Measurements from ENCODE around the gene TIMM44.

Gene TIMM44, protein sequence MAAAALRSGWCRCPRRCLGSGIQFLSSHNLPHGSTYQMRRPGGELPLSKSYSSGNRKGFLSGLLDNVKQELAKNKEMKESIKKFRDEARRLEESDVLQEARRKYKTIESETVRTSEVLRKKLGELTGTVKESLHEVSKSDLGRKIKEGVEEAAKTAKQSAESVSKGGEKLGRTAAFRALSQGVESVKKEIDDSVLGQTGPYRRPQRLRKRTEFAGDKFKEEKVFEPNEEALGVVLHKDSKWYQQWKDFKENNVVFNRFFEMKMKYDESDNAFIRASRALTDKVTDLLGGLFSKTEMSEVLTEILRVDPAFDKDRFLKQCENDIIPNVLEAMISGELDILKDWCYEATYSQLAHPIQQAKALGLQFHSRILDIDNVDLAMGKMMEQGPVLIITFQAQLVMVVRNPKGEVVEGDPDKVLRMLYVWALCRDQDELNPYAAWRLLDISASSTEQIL

DNA sequence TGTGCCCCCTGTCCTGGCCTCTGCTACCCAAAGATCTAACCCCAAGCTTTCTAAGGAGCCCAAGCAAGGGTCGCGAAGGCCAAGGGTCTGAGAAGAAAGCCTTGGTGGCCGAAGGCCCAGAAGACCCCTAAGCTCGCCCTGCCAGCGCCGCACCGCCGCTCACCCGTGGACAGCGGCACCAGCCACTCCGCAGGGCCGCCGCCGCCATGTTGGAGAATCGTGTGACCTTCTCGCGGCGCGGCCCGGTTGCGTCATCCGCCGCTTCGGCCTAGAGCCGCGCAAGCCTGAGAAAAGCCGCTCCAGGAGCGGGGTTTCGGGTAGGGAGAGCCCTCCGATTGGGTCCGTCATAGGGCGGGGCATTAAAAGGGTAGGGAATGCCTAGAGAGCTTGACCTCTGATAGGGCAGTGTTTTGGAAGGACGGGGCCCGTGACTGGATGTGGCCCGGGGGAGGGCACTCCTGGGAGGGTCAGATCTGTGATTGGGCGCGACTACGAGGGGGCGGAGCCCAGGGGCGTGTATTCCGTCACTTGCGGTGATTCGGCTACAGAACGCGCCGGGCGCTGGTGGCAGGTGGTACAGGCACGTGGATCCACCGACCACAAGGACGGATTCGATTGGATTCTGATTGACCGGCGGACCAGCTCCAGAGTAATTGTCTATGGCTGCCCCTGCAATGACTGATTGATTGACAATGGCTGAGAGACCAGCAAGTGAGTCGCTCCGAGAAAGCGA is at the start of gene TIMM44:
Gene TIMM44 (minus strand): TSS at position 223 of the 733 bp plus-strand sequence. CDS start 15 bp downstream, at position 208.
- DNase-seq (ENCODE audit: low read depth): peak; percentile 100

- DNase-seq (ENCODE audit: low read depth): no peak
These were observed 49.1 kb upstream of the TIMM44 start for GRCh38 chr19:7992575-7992974.

DNA sequence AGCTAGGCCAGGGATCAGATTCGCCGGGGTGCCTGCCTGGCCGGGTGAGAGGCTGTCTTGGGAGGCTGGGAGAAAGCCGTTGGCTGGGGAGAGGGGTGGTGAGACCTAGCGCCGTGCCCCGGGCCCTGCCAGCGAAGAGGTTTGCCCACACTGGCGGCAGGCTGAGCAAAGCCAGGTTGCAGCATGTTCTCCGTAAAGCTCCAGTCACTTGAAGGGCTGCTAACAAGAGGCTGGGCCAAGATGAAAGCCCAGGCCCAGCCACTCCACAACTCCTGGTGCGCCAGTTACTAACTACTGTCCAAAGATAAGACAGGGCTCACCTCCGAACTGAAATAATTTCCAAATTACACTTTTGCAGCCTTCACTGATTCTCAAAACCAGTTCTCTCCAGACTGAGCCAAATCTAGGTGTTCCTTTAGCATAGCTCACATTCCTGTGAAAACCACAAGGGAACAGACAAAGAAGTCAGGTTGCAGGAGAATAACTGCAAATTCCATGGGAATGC is 45.7 kb upstream of the TIMM44 start:
- no peak for DNase-seq (ENCODE audit: low read depth)

DNA sequence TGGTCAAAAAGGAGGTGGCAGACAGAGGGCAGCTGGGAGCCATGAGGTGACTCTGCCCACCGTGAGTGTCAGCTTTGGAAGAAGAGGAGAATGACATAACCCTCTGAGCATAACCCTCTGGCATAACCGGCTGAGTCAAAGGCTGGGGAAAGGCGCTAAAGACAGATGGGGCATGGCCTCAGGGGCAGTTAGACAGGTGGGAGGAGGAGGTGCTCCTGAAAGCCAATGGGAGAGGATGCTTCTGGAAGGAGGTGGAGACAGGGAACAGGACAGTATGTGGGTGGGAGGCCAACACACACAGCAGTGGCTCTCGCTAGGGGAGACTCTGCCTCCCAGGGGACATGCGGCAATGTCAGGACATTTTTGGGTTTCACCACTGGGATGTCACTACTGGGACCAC is 44.8 kb upstream of the TIMM44 start:
- peak; percentile 47 for DNase-seq (ENCODE audit: low read depth)

- peak; percentile 31 for DNase-seq (ENCODE audit: low read depth)
These were observed 43.8 kb upstream of the TIMM44 start for GRCh38 chr19:7987114-7987768.

DNA sequence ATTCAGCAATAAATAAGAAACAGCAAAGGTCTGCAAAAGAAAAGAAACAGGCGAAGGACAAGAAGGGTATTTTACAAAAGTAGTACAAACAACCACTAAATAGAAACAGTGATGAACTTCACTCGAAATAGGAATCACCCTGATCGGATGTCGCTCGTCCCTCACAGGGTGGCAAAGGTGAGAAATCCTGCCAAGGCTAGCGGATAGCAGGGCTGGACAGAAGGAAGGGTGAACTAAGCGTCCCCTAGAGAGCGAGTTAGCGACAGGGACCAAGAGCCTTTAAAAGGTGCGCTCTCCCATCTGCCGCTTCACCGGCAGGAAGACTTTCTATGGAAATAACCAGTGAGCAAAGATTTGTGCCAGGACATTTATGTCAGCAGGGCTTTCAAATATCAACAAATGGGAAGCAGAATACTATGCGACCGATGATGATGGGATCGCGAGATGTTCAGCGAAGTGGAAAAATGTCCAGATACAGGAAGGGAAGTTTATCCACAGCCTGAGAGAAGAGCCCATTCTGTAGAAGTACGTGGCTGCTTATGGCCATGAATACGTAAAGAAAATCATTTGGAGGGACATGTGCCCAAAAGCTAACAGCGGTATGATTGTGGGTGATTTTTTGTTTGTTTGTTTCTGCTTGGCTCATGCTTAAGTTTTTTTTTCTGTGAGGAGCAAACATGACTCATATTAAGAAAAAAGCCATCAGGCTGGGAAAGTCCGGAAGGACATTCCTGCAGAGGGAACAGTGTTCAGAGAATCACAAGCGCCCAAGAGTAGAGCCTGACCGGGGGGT is 43.1 kb upstream of the TIMM44 start:
- DNase-seq (ENCODE audit: low read depth): peak; percentile 84

GRCh38 chr19:7985481-7985911 is 42.0 kb upstream of the TIMM44 start:
- DNase-seq (ENCODE audit: low read depth): no peak

DNA sequence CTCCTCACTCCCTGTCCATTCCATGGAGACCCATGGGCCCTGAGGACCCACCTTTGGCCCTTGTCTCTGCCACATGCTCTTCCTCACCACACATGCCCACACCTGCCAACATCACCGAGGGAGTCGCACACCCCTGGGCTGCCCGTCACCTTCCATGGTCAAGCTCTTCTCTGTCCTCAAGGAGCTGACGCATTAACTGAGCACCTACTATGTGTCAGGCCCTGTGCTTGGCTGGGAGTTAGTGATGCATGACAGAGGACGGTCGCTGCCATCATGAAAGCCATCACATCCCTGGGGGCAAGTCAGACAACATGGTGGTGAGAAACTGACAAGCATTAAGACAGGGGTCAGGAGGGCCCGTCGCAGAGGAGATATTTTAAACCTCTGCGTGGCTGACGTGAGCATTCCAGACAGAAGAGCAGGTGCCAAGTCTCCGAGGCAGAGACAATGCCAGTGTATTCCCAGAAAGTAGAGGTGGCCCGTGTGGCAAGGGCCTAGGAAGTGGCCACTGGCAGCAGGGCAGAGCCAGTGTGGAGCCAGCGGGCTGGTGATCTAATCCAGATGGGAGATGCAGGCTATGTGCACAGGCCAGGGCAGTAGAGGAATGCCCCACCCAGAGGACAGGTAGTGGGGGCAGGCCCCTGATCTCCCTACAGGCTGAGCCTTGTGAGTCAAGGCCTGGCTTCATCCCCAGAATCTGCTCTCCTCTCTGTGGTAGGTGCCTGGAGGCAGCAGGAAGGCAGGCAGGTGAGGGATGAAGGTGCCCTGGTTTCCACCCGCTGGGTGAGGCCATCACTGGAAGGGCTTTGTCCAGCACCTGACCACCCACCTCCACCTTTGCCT is 40.8 kb upstream of the TIMM44 start:
- DNase-seq (ENCODE audit: low read depth): no peak

- no peak for DNase-seq (ENCODE audit: low read depth)
These were observed 40.0 kb upstream of the TIMM44 start for GRCh38 chr19:7983286-7983950.

DNA sequence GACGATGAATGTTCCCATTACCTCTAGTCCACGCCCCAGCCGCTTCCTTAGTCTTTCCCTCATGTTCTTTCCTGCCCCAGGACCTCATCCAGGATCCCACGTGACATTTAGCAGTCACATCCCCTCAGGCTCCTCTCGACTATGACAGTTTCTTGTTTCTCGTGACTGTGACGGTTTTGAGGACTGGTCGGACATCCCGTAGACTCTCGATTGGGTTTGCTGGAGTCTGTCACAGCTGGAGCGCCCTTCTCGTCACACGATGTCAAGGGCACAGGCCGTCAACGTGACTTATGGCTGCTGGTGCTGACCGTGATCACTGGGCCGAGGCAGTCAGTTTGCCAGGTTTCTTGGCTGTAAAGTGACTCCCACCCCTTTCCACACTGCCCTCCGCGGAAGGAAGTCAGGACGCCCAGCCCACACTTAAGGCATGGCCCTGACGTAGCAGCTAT is 39.2 kb upstream of the TIMM44 start:
- no peak for DNase-seq (ENCODE audit: low read depth)

- no peak for DNase-seq (ENCODE audit: low read depth)
These were observed 38.6 kb upstream of the TIMM44 start for GRCh38 chr19:7982103-7982502.

- no peak for DNase-seq (ENCODE audit: low read depth)
These were observed 38.2 kb upstream of the TIMM44 start for GRCh38 chr19:7981661-7982060.

GRCh38 chr19:7981199-7981598 is 37.7 kb upstream of the TIMM44 start:
- no peak for DNase-seq (ENCODE audit: low read depth)

DNA sequence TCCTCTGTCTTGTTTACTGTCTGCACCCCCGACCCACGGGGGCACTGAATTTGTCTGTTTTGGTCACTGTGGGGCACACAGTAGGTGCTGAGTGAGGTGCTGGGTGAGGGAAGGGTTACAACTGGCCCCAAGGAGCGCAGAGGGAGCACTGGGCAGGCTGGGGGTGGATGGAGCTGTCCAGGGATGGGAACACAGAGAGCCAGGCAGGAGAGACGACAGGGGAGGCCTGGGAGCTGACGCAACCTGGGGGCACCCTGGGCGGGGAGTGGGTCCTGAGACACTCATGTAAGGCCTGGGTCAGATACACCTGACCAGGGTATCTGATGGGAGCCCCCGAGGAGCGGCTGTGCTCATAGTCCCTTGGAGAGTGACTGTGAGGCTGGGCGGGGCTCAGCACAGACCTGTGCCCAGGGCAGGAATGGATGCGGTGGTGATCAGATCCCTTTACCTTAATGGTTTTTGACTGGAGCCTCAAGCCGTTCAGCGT is 37.2 kb upstream of the TIMM44 start:
- DNase-seq (ENCODE audit: low read depth): no peak

- no peak for DNase-seq (ENCODE audit: low read depth)
These were observed 36.7 kb upstream of the TIMM44 start for GRCh38 chr19:7980168-7980567.

GRCh38 chr19:7979559-7979958 is 36.1 kb upstream of the TIMM44 start:
- DNase-seq (ENCODE audit: low read depth): no peak

GRCh38 chr19:7979011-7979410 is 35.5 kb upstream of the TIMM44 start:
- DNase-seq (ENCODE audit: low read depth): no peak

DNA sequence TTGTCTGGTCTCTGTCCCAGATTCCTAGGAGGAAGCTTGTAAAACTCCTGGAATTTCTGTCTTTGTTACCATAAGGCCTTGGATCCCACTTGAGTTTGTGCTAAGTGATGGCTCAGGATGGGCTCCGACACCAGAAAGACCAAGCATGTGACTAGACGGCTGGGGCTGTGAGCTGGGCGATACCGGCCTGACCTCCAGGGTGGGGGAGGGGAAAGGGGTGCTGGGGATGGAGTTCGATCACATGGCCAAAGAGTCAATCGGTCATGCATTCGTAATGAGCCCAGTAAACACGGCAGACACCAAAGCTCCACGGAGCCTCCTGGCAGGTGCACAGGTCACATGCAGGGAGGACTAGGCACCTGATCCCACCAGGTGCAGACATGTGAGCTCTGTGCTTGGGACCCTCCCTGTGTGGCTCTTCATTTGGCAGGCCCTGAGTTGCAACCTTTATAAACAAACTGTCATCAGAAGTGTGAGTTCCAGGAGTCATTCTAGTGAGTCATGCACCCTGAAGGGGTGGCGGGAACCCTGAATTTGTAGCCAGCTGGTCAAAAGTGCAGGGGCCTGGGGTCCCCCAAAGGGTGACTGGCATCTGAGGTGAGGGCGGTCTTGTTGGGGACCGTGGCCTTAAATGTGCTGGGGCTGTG is 34.8 kb upstream of the TIMM44 start:
- DNase-seq (ENCODE audit: low read depth): peak; percentile 48

DNA sequence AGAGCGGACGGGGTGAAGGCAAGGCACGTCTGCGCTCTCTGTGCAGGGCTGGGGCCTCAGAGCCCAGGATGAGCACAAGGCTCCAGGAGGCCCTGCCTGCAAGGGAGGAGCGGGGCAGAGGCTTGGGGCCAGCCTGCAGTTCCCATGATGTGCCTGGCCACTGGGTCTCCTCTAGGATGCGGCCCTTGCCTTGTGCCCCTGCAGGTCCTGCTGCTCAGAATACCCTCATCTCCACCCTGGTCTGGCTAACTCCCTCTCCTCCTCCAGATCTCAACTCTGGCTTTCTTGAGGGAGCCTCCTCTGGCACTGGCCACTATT is 34.2 kb upstream of the TIMM44 start:
- DNase-seq (ENCODE audit: low read depth): no peak
